ENCODE results near the gene PRIMA1.

DNA sequence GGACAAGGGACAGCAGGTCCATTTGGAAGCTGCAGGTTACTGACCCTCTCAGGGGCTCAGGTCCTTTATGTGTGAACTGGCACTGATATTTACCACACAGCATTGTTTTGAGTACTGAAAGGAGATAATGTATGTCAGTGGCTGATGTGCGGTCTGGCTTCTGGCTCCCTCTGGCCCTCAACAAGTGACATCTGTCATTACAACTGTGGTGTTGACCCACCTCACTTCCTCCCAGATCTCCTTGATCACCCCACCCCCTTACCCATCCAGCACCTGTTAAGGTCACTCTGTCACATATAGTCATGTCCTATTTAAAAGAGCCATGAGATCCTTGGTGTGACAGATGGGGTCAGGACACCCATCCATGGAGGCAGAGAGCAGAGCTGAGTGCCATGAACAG, 22.7 kb upstream of the PRIMA1 start:
- TF ChIP-seq POLR2A (IDR thresholded peaks at IDR 0.05): no peak
- TF ChIP-seq, protein P1, sequence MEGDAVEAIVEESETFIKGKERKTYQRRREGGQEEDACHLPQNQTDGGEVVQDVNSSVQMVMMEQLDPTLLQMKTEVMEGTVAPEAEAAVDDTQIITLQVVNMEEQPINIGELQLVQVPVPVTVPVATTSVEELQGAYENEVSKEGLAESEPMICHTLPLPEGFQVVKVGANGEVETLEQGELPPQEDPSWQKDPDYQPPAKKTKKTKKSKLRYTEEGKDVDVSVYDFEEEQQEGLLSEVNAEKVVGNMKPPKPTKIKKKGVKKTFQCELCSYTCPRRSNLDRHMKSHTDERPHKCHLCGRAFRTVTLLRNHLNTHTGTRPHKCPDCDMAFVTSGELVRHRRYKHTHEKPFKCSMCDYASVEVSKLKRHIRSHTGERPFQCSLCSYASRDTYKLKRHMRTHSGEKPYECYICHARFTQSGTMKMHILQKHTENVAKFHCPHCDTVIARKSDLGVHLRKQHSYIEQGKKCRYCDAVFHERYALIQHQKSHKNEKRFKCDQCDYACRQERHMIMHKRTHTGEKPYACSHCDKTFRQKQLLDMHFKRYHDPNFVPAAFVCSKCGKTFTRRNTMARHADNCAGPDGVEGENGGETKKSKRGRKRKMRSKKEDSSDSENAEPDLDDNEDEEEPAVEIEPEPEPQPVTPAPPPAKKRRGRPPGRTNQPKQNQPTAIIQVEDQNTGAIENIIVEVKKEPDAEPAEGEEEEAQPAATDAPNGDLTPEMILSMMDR (IDR thresholded peaks at IDR 0.05): no peak

Data from thyroid gland (tissue), 4 donors.